A549 (cell line): Measurements from ENCODE around the gene BPIFA1.

ENCODE experiments used
- POLR2A ChIP-seq: IDR thresholded peaks from 2 replicates; pipeline ENCODE4 v1.6.1; 2012; ENCODE audit warnings: mild to moderate bottlenecking, low read length
- RAD21 ChIP-seq, 2 experiments: fragments of >200 bp in 1 of 2; sonication (Bioruptor Twin) in 1 of 2; formaldehyde crosslinking in 1 of 2; IDR thresholded peaks in 1 of 2; conservative IDR thresholded peaks in 1 of 2; 2 replicates in 1 of 2; 3 replicates in 1 of 2; pipeline ENCODE4 v1.6.1; 2012 to 2018; ENCODE audit warnings: inconsistent platforms in 1 of 2
- SMC3 ChIP-seq: fragments of >200 bp; sonication (Bioruptor Twin); formaldehyde crosslinking; IDR thresholded peaks from 3 replicates; pipeline ENCODE4 v1.6.1; 2018; ENCODE audit warnings: inconsistent platforms
- TF ChIP-seq, protein P1 (sequence below): fragments of 200-600 bp; sonication (generic); IDR thresholded peaks from 2 replicates; pipeline ENCODE4 v1.6.1; 2016; ENCODE audit warnings: antibody characterized with exemption, mild to moderate bottlenecking, moderate library complexity

DNA sequence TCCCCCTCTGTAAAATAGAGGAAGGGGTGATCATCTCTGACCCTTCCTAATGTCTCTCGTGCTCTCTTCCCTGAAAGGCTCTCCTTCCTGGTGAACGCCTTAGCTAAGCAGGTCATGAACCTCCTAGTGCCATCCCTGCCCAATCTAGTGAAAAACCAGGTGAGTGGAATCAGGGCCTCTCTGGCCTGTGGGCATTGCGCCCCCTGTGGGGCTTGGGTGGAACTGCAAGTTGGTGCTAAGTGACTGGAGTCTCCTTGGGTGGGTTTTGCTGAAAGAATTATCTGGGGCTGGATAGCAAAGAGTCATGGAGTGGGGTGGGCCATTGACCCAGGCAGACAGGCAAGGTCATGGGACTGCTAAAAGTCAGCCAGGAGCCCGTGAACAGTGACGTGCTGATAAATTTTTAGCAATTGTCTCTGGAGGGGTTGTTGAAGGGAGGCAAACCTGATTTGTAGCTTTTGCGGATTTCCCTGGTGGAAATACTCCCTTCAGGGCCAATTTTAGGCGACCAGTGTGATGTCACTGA, 56.1 kb downstream of the BPIFA1 start:
- TF ChIP-seq, protein P1, sequence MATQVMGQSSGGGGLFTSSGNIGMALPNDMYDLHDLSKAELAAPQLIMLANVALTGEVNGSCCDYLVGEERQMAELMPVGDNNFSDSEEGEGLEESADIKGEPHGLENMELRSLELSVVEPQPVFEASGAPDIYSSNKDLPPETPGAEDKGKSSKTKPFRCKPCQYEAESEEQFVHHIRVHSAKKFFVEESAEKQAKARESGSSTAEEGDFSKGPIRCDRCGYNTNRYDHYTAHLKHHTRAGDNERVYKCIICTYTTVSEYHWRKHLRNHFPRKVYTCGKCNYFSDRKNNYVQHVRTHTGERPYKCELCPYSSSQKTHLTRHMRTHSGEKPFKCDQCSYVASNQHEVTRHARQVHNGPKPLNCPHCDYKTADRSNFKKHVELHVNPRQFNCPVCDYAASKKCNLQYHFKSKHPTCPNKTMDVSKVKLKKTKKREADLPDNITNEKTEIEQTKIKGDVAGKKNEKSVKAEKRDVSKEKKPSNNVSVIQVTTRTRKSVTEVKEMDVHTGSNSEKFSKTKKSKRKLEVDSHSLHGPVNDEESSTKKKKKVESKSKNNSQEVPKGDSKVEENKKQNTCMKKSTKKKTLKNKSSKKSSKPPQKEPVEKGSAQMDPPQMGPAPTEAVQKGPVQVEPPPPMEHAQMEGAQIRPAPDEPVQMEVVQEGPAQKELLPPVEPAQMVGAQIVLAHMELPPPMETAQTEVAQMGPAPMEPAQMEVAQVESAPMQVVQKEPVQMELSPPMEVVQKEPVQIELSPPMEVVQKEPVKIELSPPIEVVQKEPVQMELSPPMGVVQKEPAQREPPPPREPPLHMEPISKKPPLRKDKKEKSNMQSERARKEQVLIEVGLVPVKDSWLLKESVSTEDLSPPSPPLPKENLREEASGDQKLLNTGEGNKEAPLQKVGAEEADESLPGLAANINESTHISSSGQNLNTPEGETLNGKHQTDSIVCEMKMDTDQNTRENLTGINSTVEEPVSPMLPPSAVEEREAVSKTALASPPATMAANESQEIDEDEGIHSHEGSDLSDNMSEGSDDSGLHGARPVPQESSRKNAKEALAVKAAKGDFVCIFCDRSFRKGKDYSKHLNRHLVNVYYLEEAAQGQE: no peak
- TF ChIP-seq RAD21 (conservative IDR thresholded peaks at IDR 0.05 in 1 of 2, IDR thresholded peaks at IDR 0.05 in 1 of 2) (peak; percentile 44 to 70), SMC3 (no peak), POLR2A (no peak)
